Activated CD4-positive, alpha-beta T cell treated with anti-CD3 and anti-CD28 coated beads, Interleukin-2, amount 50 U/mL, for 1 hour (primary cell): ENCODE data around the gene AOX1.
"Not testable (repeated sequence)": the region's sequence is repeated elsewhere in the genome, so short reads cannot be mapped to it uniquely, and the experiment has no call there.

Experiments used
- DNase-seq: peaks from one replicate; pipeline ENCODE4 v3.0.0-alpha.2; 2020

AOX1 gene

GRCh38 chr2:200705305-200706041 lies 119.7 kb downstream of the AOX1 start:
- DNase-seq: no peak

- no peak for DNase-seq
Measured at GRCh38 chr2:200708943-200709342, 123.1 kb downstream of the AOX1 start.

GRCh38 chr2:200713003-200713703 lies 127.3 kb downstream of the AOX1 start:
- peak; percentile 88 for DNase-seq

GRCh38 chr2:200713704-200714064 lies 127.9 kb downstream of the AOX1 start:
- DNase-seq: no peak

GRCh38 chr2:200715014-200715413 lies 129.2 kb downstream of the AOX1 start:
- DNase-seq: not testable (repeated sequence)

- DNase-seq: no peak
Measured at GRCh38 chr2:200716386-200716785, 130.6 kb downstream of the AOX1 start.
